Measurements from ENCODE around the gene GAN. TPM values are rescaled to one million over a fixed set of nuclear protein-coding genes. Genes with fewer than 3 reads are reported as not detected.

GAN gene
- total RNA-seq, 1 experiment from 2014 or later: 22.5 TPM

- H3K36me3 ChIP-seq (ENCODE audit: control insufficient read depth in 1 of 2, insufficient read depth in 2 of 2, low read length in 2 of 2): no peaks in the 10 kb centered on the region
- H3K4me1 ChIP-seq (ENCODE audit: control insufficient read depth in 1 of 2, insufficient read depth in 2 of 2, low read length in 2 of 2): no peaks in the 10 kb centered on the region
- H3K79me2 ChIP-seq (ENCODE audit: insufficient read depth, low read length): no peaks in the 10 kb centered on the region
- no peak overlapping the region for H3K9ac ChIP-seq (ENCODE audit: low read length)
- no peak overlapping the region for H2AFZ ChIP-seq (ENCODE audit: low read depth, low read length, poor library complexity, severe bottlenecking)
- RAD21 ChIA-PET (ENCODE audit: low non-redundant PET in 1 of 2, low total read pairs in 2 of 2, uncharacterized antibody in 2 of 2, unreplicated experiment in 2 of 2): no interaction called here
- CTCF ChIA-PET: interaction anchor here (0.7 kb wide), 1 partner anchor 18 kb away, joined by 3 read pairs; no protein-coding TSS in a partner anchor
- no peak overlapping the region for H3K27ac ChIP-seq (ENCODE audit: low read depth, low read length)
- H3K27me3 ChIP-seq (ENCODE audit: insufficient read depth, low read length): no peaks in the 10 kb centered on the region
- no peaks in the 10 kb centered on the region for H3K9me3 ChIP-seq (ENCODE audit: control insufficient read depth in 1 of 2, insufficient read depth in 1 of 2, low read depth in 1 of 2, low read length in 2 of 2)
- no peak for DNase-seq (ENCODE audit: low read depth, low spot score)
- H4K20me1 ChIP-seq (ENCODE audit: insufficient read depth): no peaks in the 10 kb centered on the region
- intact Hi-C loops (cut with micrococcal nuclease): no loop called here
- no peak overlapping the region for H3K4me2 ChIP-seq (ENCODE audit: low read length)
- POLR2A ChIA-PET: no interaction called here
- no TSS peak for BruUV-seq (replicated peaks)
- TF ChIP-seq EZH2phosphoT487 (IDR thresholded peaks at IDR 0.05; ENCODE audit: borderline replicate concordance): no peak
- H3K9me2 ChIP-seq (ENCODE audit: insufficient read depth): no peaks in the 10 kb centered on the region
- no peak overlapping the region for H3K4me3 ChIP-seq (replicated peaks in 1 of 2; ENCODE audit: low read depth in 1 of 2, low read length in 2 of 2)
- no peak for ATAC-seq
Measured at GRCh38 chr16:81385031-81385756, 70.4 kb downstream of the GAN start.

- ATAC-seq: no peak
- no peaks in the 10 kb centered on the region for H3K4me1 ChIP-seq (ENCODE audit: control insufficient read depth in 1 of 2, insufficient read depth in 2 of 2, low read length in 2 of 2)
- no peak overlapping the region for H3K4me3 ChIP-seq (replicated peaks in 1 of 2; ENCODE audit: low read depth in 1 of 2, low read length in 2 of 2)
- no peaks in the 10 kb centered on the region; a peak in 1 of 4 replicates for H3K36me3 ChIP-seq (ENCODE audit: control insufficient read depth in 1 of 2, insufficient read depth in 2 of 2, low read length in 2 of 2)
- H4K20me1 ChIP-seq (ENCODE audit: insufficient read depth): no peaks in the 10 kb centered on the region
- TF ChIP-seq CEBPB (IDR thresholded peaks at IDR 0.05; ENCODE audit: low read depth) (no peak), SRF (IDR thresholded peaks at IDR 0.05; ENCODE audit: low read depth) (no peak), SP1 (IDR thresholded peaks at IDR 0.05; ENCODE audit: low read depth) (no peak), EZH2phosphoT487 (IDR thresholded peaks at IDR 0.05; ENCODE audit: borderline replicate concordance) (no peak), REST (IDR thresholded peaks at IDR 0.05; ENCODE audit: low read depth) (no peak), ELF1 (IDR thresholded peaks at IDR 0.05; ENCODE audit: borderline replicate concordance, low read depth) (no peak), ATF3 (IDR thresholded peaks at IDR 0.05) (no peak), MAX (IDR thresholded peaks at IDR 0.05) (no peak), SIN3A (IDR thresholded peaks at IDR 0.05; ENCODE audit: low read depth) (no peak), RAD21 (IDR thresholded peaks at IDR 0.05; ENCODE audit: low read depth) (no peak), POLR2A (IDR thresholded peaks at IDR 0.05; ENCODE audit: borderline replicate concordance, extremely low read depth, insufficient read depth, insufficient read length) (no peak), TCF7L2 (IDR thresholded peaks at IDR 0.05; ENCODE audit: borderline replicate concordance, extremely low read depth, insufficient read depth, insufficient read length) (no peak), POLR2AphosphoS5 (IDR thresholded peaks at IDR 0.05; ENCODE audit: low read depth, low read length) (no peak), CBX3 (IDR thresholded peaks at IDR 0.05; ENCODE audit: low read depth) (no peak), EZH2 (IDR thresholded peaks at IDR 0.05) (no peak), EGR1 (IDR thresholded peaks at IDR 0.05; ENCODE audit: low read depth) (no peak), ZFX (IDR thresholded peaks at IDR 0.05) (no peak)
- no peak overlapping the region for H3K9ac ChIP-seq (ENCODE audit: low read length)
- ChIA-PET RAD21 (ENCODE audit: low non-redundant PET in 1 of 2, low total read pairs in 2 of 2, uncharacterized antibody in 2 of 2, unreplicated experiment in 2 of 2) (no interaction called here), POLR2A (no interaction called here), CTCF (no interaction called here)
- no peaks in the 10 kb centered on the region for H3K9me3 ChIP-seq (ENCODE audit: control insufficient read depth in 1 of 2, insufficient read depth in 1 of 2, low read depth in 1 of 2, low read length in 2 of 2)
- no TSS peak for BruUV-seq (replicated peaks)
- intact Hi-C loops (cut with micrococcal nuclease): no loop called here
- H3K4me2 ChIP-seq (ENCODE audit: low read length): no peak overlapping the region
- no peak overlapping the region for H3K27ac ChIP-seq (ENCODE audit: low read depth, low read length)
- H3K79me2 ChIP-seq (ENCODE audit: insufficient read depth, low read length): no peaks in the 10 kb centered on the region
- H3K9me2 ChIP-seq (ENCODE audit: insufficient read depth): no peaks in the 10 kb centered on the region
- H2AFZ ChIP-seq (ENCODE audit: low read depth, low read length, poor library complexity, severe bottlenecking): no peak overlapping the region
- DNase-seq (ENCODE audit: low read depth, low spot score): no peak
- no peaks in the 10 kb centered on the region for H3K27me3 ChIP-seq (ENCODE audit: insufficient read depth, low read length)
Measured at GRCh38 chr16:81388357-81388756, 73.6 kb downstream of the GAN start.

Measured in HCT116 (cell line).